ENCODE data around the gene GFPT2.

Gene GFPT2

GRCh38 chr5:180341595-180341994 lies 11.5 kb downstream of the GFPT2 start:
- H3K4me3 ChIP-seq (ENCODE audit: low read depth, low read length) = no peak overlapping the region
- no peak for TF ChIP-seq CTCF (IDR thresholded peaks at IDR 0.05; ENCODE audit: low read depth, low read length, missing control alignments)
- DNase-seq (ENCODE audit: low read depth) = no peak

- no peak overlapping the region for H3K4me3 ChIP-seq (ENCODE audit: low read depth, low read length)
- DNase-seq (ENCODE audit: low read depth) = no peak
- TF ChIP-seq CTCF (IDR thresholded peaks at IDR 0.05; ENCODE audit: low read depth, low read length, missing control alignments) = no peak
Measured at GRCh38 chr5:180340856-180341255, 12.3 kb downstream of the GFPT2 start.

- no peak overlapping the region for H3K4me3 ChIP-seq (ENCODE audit: low read depth, low read length)
- DNase-seq (ENCODE audit: low read depth) = no peak
- TF ChIP-seq CTCF (IDR thresholded peaks at IDR 0.05; ENCODE audit: low read depth, low read length, missing control alignments) = no peak
Measured at GRCh38 chr5:180339583-180340183, 13.5 kb downstream of the GFPT2 start.

- TF ChIP-seq CTCF (IDR thresholded peaks at IDR 0.05; ENCODE audit: low read depth, low read length, missing control alignments) = no peak
- no peak for DNase-seq (ENCODE audit: low read depth)
- no peak overlapping the region for H3K4me3 ChIP-seq (ENCODE audit: low read depth, low read length)
Measured at GRCh38 chr5:180338001-180338707, 15.0 kb downstream of the GFPT2 start.

GRCh38 chr5:180336234-180337020 lies 16.7 kb downstream of the GFPT2 start:
- DNase-seq (ENCODE audit: low read depth) = no peak
- H3K4me3 ChIP-seq (ENCODE audit: low read depth, low read length) = no peak overlapping the region
- TF ChIP-seq CTCF (IDR thresholded peaks at IDR 0.05; ENCODE audit: low read depth, low read length, missing control alignments) = no peak

- TF ChIP-seq CTCF (IDR thresholded peaks at IDR 0.05; ENCODE audit: low read depth, low read length, missing control alignments) = no peak
- no peak overlapping the region for H3K4me3 ChIP-seq (ENCODE audit: low read depth, low read length)
- no peak for DNase-seq (ENCODE audit: low read depth)
Measured at GRCh38 chr5:180335614-180336233, 17.4 kb downstream of the GFPT2 start.

Measured in GM12864 (cell line).